Transverse colon (tissue), 4 donors: ENCODE results near the gene PIK3CD. TPM values are rescaled to one million over a fixed set of nuclear protein-coding genes. Genes with fewer than 3 reads are reported as not detected.
"Not testable (repeated sequence)": the region's sequence is repeated elsewhere in the genome, so short reads cannot be mapped to it uniquely, and the experiment has no call there.

Experiments
- DNase-seq: peaks from one replicate; pipeline ENCODE4 v3.0.0-alpha.2; 2019
- H3K27ac ChIP-seq, 4 donors: fragments of 200-600 bp; sonication (generic); 2 replicates each; pipeline ENCODE4 v1.5.1; 2016 to 2018; ENCODE audit warnings: inconsistent platforms in 4 of 4
- H3K27me3 ChIP-seq: fragments of 200-600 bp; sonication (generic); 2 replicates; pipeline ENCODE4 v1.5.1; 2017; ENCODE audit warnings: inconsistent platforms
- H3K36me3 ChIP-seq, 4 donors: fragments of 200-600 bp; sonication (generic); 2 replicates each; pipeline ENCODE4 v1.5.1; 2017 to 2019; ENCODE audit warnings: inconsistent platforms in 4 of 4
- H3K4me1 ChIP-seq, 4 donors: fragments of 200-600 bp; sonication (generic); 2 replicates each; pipeline ENCODE4 v1.5.1; 2017 to 2020; ENCODE audit warnings: inconsistent platforms in 4 of 4
- H3K4me3 ChIP-seq, 4 donors: fragments of 200-600 bp; sonication (generic); 1 replicate in 1 of 4; 2 replicates in 3 of 4; pipeline versions ENCODE4 v1.5.1 to v1.6.1; 2017 to 2019; ENCODE audit warnings: inconsistent platforms in 4 of 4
- H3K9me3 ChIP-seq, 2 donors: fragments of 200-600 bp; sonication (generic); 2 replicates each; pipeline ENCODE4 v1.5.1; 2017 to 2019; ENCODE audit warnings: inconsistent platforms in 2 of 2
- CTCF ChIP-seq, 5 experiments: fragments of 200-600 bp in 3 of 5; fragments of 450-650 bp in 2 of 5; sonication (generic) in 3 of 5; IDR thresholded peaks; 1 replicate in 2 of 5; 2 replicates in 3 of 5; pipeline ENCODE4 v1.5.1; 2016 to 2017; ENCODE audit warnings: antibody characterized with exemption in 5 of 5, inconsistent platforms in 3 of 5, mild to moderate bottlenecking in 2 of 5, moderate library complexity in 1 of 5
- EP300 ChIP-seq: sonication (generic); formaldehyde crosslinking; IDR thresholded peaks from one replicate; pipeline ENCODE4 v1.6.1; 2017; ENCODE audit warnings: antibody characterized with exemption, low read depth
- POLR2A ChIP-seq: fragments of 450-650 bp; IDR thresholded peaks from one replicate; pipeline ENCODE4 v1.6.1; 2016; ENCODE audit warnings: antibody characterized with exemption, mild to moderate bottlenecking, moderate library complexity
- POLR2AphosphoS5 ChIP-seq, 3 donors: sonication (generic); formaldehyde crosslinking; IDR thresholded peaks; one replicate each; pipeline ENCODE4 v1.6.1; 2016; ENCODE audit warnings: antibody characterized with exemption in 3 of 3
- WGBS, 2 donors: methylation state at CpG; one replicate each; pipeline ENCODE4 v1.1.5; 2018; ENCODE audit warnings: low coverage in 1 of 2; 5-methylcytosine and 5-hydroxymethylcytosine counted together
- in situ Hi-C, 4 donors: fragments of 200-750 bp; cut with MboI; loops; one replicate each; pipeline versions ENCODE4 v1.15.0 to v1.15.1; 2017; ENCODE audit warnings: low sequenced_read_pairs in 3 of 4, low pct_ligation_motif_present in 1 of 4, low pct_unique_long_range_greater_than_20kb in 1 of 4
- intact Hi-C: fragments of 100-400 bp; cut with DNase I; formaldehyde crosslinking; loops from one replicate; pipeline ENCODE4 v1.15.1; 2023; ENCODE audit warnings: low total_unique reads
- total RNA-seq, 4 donors: library from RNA; depleted of rRNA; stranded (reverse); fragments of >200 nt; gene quantifications; one replicate each; pipeline ENCODE4 v1.1.0, GENCODE V29; 2016

The PIK3CD gene
- total RNA-seq, 4 donors from 2014 or later, result 0.20 to 6.7 (median 4.1) TPM

- no peaks in the 10 kb centered on the region for H3K9me3 ChIP-seq
- no peaks in the 10 kb centered on the region for H3K36me3 ChIP-seq
- DNase-seq, result no peak
- intact Hi-C loops, result no loop called here
- WGBS, 2 donors, result 84 to 86% methylated on average over 5 to 8 of the region's 8 CpGs
- in situ Hi-C loops, result no loop called here
- H3K4me1 ChIP-seq, result no peaks in the 10 kb centered on the region
- H3K27ac ChIP-seq, result no peak overlapping the region
- no peaks in the 10 kb centered on the region for H3K27me3 ChIP-seq
- TF ChIP-seq POLR2A (no peak), POLR2AphosphoS5 (IDR thresholded peaks at IDR 0.05) (no peak), EP300 (no peak), CTCF (IDR thresholded peaks at IDR 0.05) (no peak)
- H3K4me3 ChIP-seq, result no peak overlapping the region
These were observed 54.0 kb downstream of the PIK3CD start for GRCh38 chr1:9705337-9706093.

GRCh38 chr1:9706178-9706577, 54.6 kb downstream of the PIK3CD start:
- TF ChIP-seq POLR2A (no peak), POLR2AphosphoS5 (IDR thresholded peaks at IDR 0.05) (no peak), EP300 (no peak)
- Histone ChIP-seq H3K9me3 (no peaks in the 10 kb centered on the region), H3K4me3 (no peak overlapping the region), H3K4me1 (no peaks in the 10 kb centered on the region), H3K36me3 (no peaks in the 10 kb centered on the region), H3K27me3 (no peaks in the 10 kb centered on the region), H3K27ac (no peak overlapping the region)
- no peak for DNase-seq
- in situ Hi-C loops (no loop called here), intact Hi-C loops (no loop called here)
- whole genome bisulfite sequencing, 2 donors, result 92% methylated on average over 4 of the region's 4 CpGs; no CpG with 5 or more reads in 1 of the 2 donors

GRCh38 chr1:9710037-9710436, 58.5 kb downstream of the PIK3CD start:
- 91% methylated on average over 8 of the region's 8 CpGs; no CpG with 5 or more reads in 1 of the 2 donors for WGBS, 2 donors
- in situ Hi-C loops, result no loop called here
- no peaks in the 10 kb centered on the region for H3K27me3 ChIP-seq
- DNase-seq, result no peak
- no peaks in the 10 kb centered on the region for H3K4me1 ChIP-seq
- H3K27ac ChIP-seq, result no peak overlapping the region
- H3K9me3 ChIP-seq, result no peaks in the 10 kb centered on the region
- H3K4me3 ChIP-seq, result no peak overlapping the region
- TF ChIP-seq EP300, result no peak
- no peak for TF ChIP-seq POLR2AphosphoS5 (IDR thresholded peaks at IDR 0.05)
- TF ChIP-seq POLR2A, result no peak
- no peak for TF ChIP-seq CTCF (IDR thresholded peaks at IDR 0.05)
- no peaks in the 10 kb centered on the region for H3K36me3 ChIP-seq
- intact Hi-C loops, result no loop called here

- in situ Hi-C loops (no loop called here), intact Hi-C loops (no loop called here)
- DNase-seq, result no peak
- 86% methylated on average over 1 to 9 of the region's 9 CpGs for WGBS, 2 donors
- Histone ChIP-seq H3K9me3 (no peaks in the 10 kb centered on the region), H3K36me3 (no peaks in the 10 kb centered on the region), H3K27me3 (no peaks in the 10 kb centered on the region), H3K27ac (no peak overlapping the region), H3K4me1 (no peaks in the 10 kb centered on the region), H3K4me3 (no peak overlapping the region)
- TF ChIP-seq EP300 (no peak), POLR2A (no peak), CTCF (IDR thresholded peaks at IDR 0.05) (no peak)
These were observed 60.0 kb downstream of the PIK3CD start for GRCh38 chr1:9711466-9712020.

- H3K36me3 ChIP-seq, H3K27me3 ChIP-seq, in situ Hi-C loops, H3K27ac ChIP-seq, DNase-seq, H3K9me3 ChIP-seq, H3K4me3 ChIP-seq, H3K4me1 ChIP-seq, intact Hi-C loops: not testable (repeated sequence)
- WGBS, 2 donors, result 95 to 96% methylated on average over 4 to 7 of the region's 7 CpGs
These were observed 61.2 kb downstream of the PIK3CD start for GRCh38 chr1:9712767-9713166.
